K562 (cell line): Measurements from ENCODE around the gene AGFG2. TPM values are rescaled to one million over a fixed set of nuclear protein-coding genes. Genes with fewer than 3 reads are reported as not detected.

Experiments used
- CBX3 ChIP-seq, 2 experiments: IDR thresholded peaks; 1 replicate in 1 of 2; 2 replicates in 1 of 2; pipeline ENCODE4 v1.6.1; 2012; ENCODE audit warnings: inconsistent platforms in 2 of 2, low read length in 2 of 2, borderline replicate concordance in 1 of 2, control low read depth in 1 of 2
- FOXP1 ChIP-seq: sonication (generic); formaldehyde crosslinking; IDR thresholded peaks from 2 replicates; pipeline ENCODE4 v1.8.0; 2022; ENCODE audit warnings: mild to moderate bottlenecking, missing genetic modification reagents
- HSF4 ChIP-seq: fragments of 250-450 bp; sonication (Bioruptor Pico); IDR thresholded peaks from 2 replicates; pipeline ENCODE4 v2.1.2; 2022; ENCODE audit warnings: mild to moderate bottlenecking, moderate library complexity, borderline replicate concordance
- KLF6 ChIP-seq: fragments of 250-450 bp; sonication (Bioruptor Pico); IDR thresholded peaks from 2 replicates; pipeline ENCODE4 v1.4.0; 2020; ENCODE audit warnings: mild to moderate bottlenecking, moderate library complexity, borderline replicate concordance
- LCOR ChIP-seq: sonication (generic); formaldehyde crosslinking; IDR thresholded peaks from 2 replicates; pipeline ENCODE4 v1.8.0; 2022; ENCODE audit warnings: mild to moderate bottlenecking, missing genetic modification reagents
- PHB ChIP-seq: fragments of 250-450 bp; sonication (Bioruptor Pico); IDR thresholded peaks from 2 replicates; pipeline ENCODE4 v1.5.0; 2021
- REST ChIP-seq, 2 experiments: fragments of 450-650 bp; formaldehyde crosslinking in 1 of 2; IDR thresholded peaks; 2 replicates each; pipeline versions ENCODE4 v1.4.0 to v1.6.1; 2014 to 2020; ENCODE audit warnings: mild to moderate bottlenecking in 2 of 2, borderline replicate concordance in 1 of 2, low read depth in 1 of 2
- SFPQ ChIP-seq: fragments of 200-400 bp; formaldehyde crosslinking; IDR thresholded peaks from 2 replicates; pipeline ENCODE4 v1.6.1; 2017; ENCODE audit warnings: mild to moderate bottlenecking, low read depth, low read length, moderate library complexity
- TAF7 ChIP-seq: fragments of 450-650 bp; IDR thresholded peaks from 2 replicates; pipeline ENCODE4 v1.6.1; 2016; ENCODE audit warnings: missing genetic modification characterization, missing compliant biosample characterization
- TEAD1 ChIP-seq, 2 experiments: fragments of 450-650 bp in 1 of 2; sonication (generic) in 1 of 2; formaldehyde crosslinking; IDR thresholded peaks; 2 replicates each; pipeline versions ENCODE4 v1.4.0 to v1.8.0; 2020 to 2022; ENCODE audit warnings: mild to moderate bottlenecking in 2 of 2, missing genetic modification reagents in 1 of 2
- ZC3H8 ChIP-seq: fragments of 450-650 bp; IDR thresholded peaks from 2 replicates; pipeline ENCODE4 v1.6.1; 2017
- ZEB2 ChIP-seq: fragments of 450-650 bp; IDR thresholded peaks from 2 replicates; pipeline ENCODE4 v1.6.1; 2016
- ZNF76 ChIP-seq: fragments of 250-450 bp; sonication (Bioruptor Pico); IDR thresholded peaks from 2 replicates; pipeline ENCODE4 v1.4.0; 2020; ENCODE audit warnings: mild to moderate bottlenecking, moderate library complexity, borderline replicate concordance
- polyA plus RNA-seq, 8 experiments: library from polyadenylated mRNA; depleted of rRNA in 4 of 8; stranded (reverse) in 5 of 8; unstranded in 3 of 8; fragments of >200 nt; fragmentation: Nextera tagmentation in 2 of 8; fragmentation: Illumina TruSeq in 1 of 8; extraction: Ambion mirVana in 2 of 8; extraction: Trizol in 1 of 8; gene quantifications; 2 replicates each; pipeline versions ENCODE4 v1.2.1 to v1.2.3, GENCODE V29; 2011 to 2014; ENCODE audit warnings: inconsistent platforms in 1 of 8, missing spikeins in 1 of 8
- total RNA-seq, 7 experiments: library from RNA; depleted of rRNA in 6 of 7; stranded (reverse); fragments of >200 nt in 6 of 7; fragmentation: Illumina TruSeq in 2 of 7; extraction: Trizol in 2 of 7; gene quantifications; 2 replicates each; pipeline versions ENCODE4 v1.2.1 to v1.2.3, GENCODE V29; 2011 to 2021; ENCODE audit warnings: low replicate concordance in 1 of 7
- TF ChIP-seq, protein P1 (sequence below): sonication (generic); formaldehyde crosslinking; IDR thresholded peaks from 2 replicates; pipeline ENCODE4 v1.8.0; 2022; ENCODE audit warnings: mild to moderate bottlenecking, missing genetic modification reagents
- TF ChIP-seq, protein P2 (sequence below): IDR thresholded peaks from 2 replicates; pipeline ENCODE4 v1.6.1; 2012; ENCODE audit warnings: low read depth, low read length, improper control_type of control experiment, borderline replicate concordance

AGFG2 gene
- total and polyA plus RNA-seq, 9 of the 15 experiments (the other 6 are each of a cell fraction or from before 2014, with no cell fraction given): 0.31 to 23.1 (median 6.5) TPM

DNA sequence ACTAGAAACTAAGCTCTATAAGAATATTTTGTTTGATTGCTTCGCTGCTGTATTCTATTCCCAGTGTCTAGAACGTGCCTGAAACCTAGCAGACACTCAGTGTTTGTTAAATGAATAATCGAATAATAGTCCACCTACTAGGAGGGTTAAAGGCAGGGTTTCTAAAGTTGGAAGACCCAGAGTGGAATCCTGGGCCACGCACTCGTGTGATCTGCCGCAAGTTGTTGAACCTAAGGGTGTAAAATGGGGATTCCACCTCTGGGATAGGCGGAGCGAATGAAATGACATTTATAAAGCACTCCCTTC lies 702 bp upstream of the AGFG2 start (continued):
- no peak for TF ChIP-seq FOXP1 (CRISPR knock-in tag)
- TF ChIP-seq LCOR (CRISPR knock-in tag): no peak
- 0 out of 2 replicates have a peak, but pooled peaks have one; percentile 69 for TF ChIP-seq PHB
- 0 out of 2 replicates have a peak, but pooled peaks have one; percentile 29 for TF ChIP-seq ZEB2
- no peak for TF ChIP-seq SFPQ
- no peak for TF ChIP-seq CBX3 (IDR thresholded peaks at IDR 0.05; ENCODE audit: borderline replicate concordance in 1 of 2, low read length in 2 of 2)
- no peak for TF ChIP-seq KLF6 (CRISPR knock-in tag)
- TF ChIP-seq, protein P1, sequence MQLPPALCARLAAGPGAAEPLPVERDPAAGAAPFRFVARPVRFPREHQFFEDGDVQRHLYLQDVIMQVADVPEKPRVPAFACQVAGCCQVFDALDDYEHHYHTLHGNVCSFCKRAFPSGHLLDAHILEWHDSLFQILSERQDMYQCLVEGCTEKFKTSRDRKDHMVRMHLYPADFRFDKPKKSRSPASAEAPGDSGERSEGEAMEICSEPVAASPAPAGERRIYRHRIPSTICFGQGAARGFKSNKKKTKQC (CRISPR knock-in tag): no peak
- no peak for TF ChIP-seq REST (IDR thresholded peaks at IDR 0.05; ENCODE audit: borderline replicate concordance)
- TF ChIP-seq REST (CRISPR knock-in tag; IDR thresholded peaks at IDR 0.05; ENCODE audit: low read depth): no peak
- no peak for TF ChIP-seq TAF7 (tag)
- TF ChIP-seq HSF4 (CRISPR knock-in tag): no peak
- TF ChIP-seq, protein P2, sequence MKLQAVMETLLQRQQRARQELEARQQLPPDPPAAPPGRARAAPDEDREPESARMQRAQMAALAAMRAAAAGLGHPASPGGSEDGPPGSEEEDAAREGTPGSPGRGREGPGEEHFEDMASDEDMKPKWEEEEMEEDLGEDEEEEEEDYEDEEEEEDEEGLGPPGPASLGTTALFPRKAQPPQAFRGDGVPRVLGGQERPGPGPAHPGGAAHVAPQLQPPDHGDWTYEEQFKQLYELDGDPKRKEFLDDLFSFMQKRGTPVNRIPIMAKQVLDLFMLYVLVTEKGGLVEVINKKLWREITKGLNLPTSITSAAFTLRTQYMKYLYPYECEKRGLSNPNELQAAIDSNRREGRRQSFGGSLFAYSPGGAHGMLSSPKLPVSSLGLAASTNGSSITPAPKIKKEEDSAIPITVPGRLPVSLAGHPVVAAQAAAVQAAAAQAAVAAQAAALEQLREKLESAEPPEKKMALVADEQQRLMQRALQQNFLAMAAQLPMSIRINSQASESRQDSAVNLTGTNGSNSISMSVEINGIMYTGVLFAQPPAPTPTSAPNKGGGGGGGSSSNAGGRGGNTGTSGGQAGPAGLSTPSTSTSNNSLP: no peak
- no peak for TF ChIP-seq ZC3H8
- TF ChIP-seq ZNF76 (CRISPR knock-in tag): no peak
- peak in 1 of 2 experiments; percentile 46; a peak in 1 of 4 replicates for TF ChIP-seq TEAD1 (CRISPR knock-in tag; IDR thresholded peaks at IDR 0.05)
